Epithelial cell of esophagus (primary cell): ENCODE data around the gene HEBP1.

Experiments
- DNase-seq: peaks from one replicate; pipeline ENCODE4 v3.0.0; 2010; ENCODE audit warnings: low read depth
- H3K4me3 ChIP-seq: 2 replicates; pipeline ENCODE4 v1.5.1; 2011; ENCODE audit warnings: mild to moderate bottlenecking, low read length, control low read depth
- CTCF ChIP-seq: IDR thresholded peaks from 2 replicates; pipeline ENCODE4 v1.5.1; 2011; ENCODE audit warnings: low read depth, mild to moderate bottlenecking, low read length, control low read depth, inconsistent platforms; ENCODE audit not compliant: insufficient read depth; ENCODE audit errors: missing control alignments

Gene HEBP1

DNA sequence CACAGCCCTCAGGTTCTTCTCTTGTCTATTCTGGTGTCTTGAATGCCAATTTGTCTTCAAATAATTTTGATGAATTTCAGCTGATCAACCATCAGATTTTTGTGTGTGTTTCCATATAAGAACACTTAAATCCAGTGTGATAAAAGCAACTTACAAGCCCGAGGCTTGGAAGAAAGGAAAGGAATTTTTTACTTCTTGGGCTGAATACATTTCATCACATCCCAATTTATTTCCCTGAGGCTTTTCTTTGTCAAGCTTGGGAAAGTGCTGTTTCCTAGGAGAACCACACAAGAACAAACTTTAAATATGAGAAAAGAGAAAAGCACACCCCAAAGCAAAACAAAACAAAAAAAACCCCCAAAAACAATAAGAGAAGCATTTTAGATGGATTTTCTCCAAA is 74.7 kb downstream of the HEBP1 start:
- no peak for TF ChIP-seq CTCF
- no peak for DNase-seq
- H3K4me3 ChIP-seq, result no peak overlapping the region
